Muscle layer of duodenum (tissue), 2 donors: ENCODE results near the gene CFAP77.

ENCODE experiments used
- H3K27ac ChIP-seq: one replicate; pipeline ENCODE4 v1.7.0; 2013; ENCODE audit warnings: mild to moderate bottlenecking, low read length
- H3K27me3 ChIP-seq: one replicate; pipeline ENCODE4 v1.7.0; 2013; ENCODE audit warnings: low read depth, mild to moderate bottlenecking, control low read depth, low read length
- H3K36me3 ChIP-seq, 2 donors: one replicate each; pipeline ENCODE4 v1.7.0; 2013; ENCODE audit warnings: low read length in 2 of 2, control low read depth in 1 of 2, mild to moderate bottlenecking in 1 of 2; ENCODE audit not compliant: insufficient read depth in 2 of 2, control insufficient read depth in 1 of 2
- H3K4me1 ChIP-seq, 2 donors: one replicate each; pipeline ENCODE4 v1.7.0; 2013; ENCODE audit warnings: low read length in 2 of 2, mild to moderate bottlenecking in 2 of 2, control low read depth in 1 of 2, moderate library complexity in 1 of 2; ENCODE audit not compliant: insufficient read depth in 2 of 2, control insufficient read depth in 1 of 2
- H3K4me3 ChIP-seq, 2 donors: one replicate each; pipeline ENCODE4 v1.7.0; 2013; ENCODE audit warnings: low read length in 2 of 2, low read depth in 1 of 2, mild to moderate bottlenecking in 1 of 2
- H3K9me3 ChIP-seq, 2 donors: one replicate each; pipeline ENCODE4 v1.7.0; 2013; ENCODE audit warnings: low read length in 2 of 2, control low read depth in 1 of 2, mild to moderate bottlenecking in 1 of 2; ENCODE audit not compliant: control insufficient read depth in 1 of 2
- donor health status: healthy.

CFAP77 gene

DNA sequence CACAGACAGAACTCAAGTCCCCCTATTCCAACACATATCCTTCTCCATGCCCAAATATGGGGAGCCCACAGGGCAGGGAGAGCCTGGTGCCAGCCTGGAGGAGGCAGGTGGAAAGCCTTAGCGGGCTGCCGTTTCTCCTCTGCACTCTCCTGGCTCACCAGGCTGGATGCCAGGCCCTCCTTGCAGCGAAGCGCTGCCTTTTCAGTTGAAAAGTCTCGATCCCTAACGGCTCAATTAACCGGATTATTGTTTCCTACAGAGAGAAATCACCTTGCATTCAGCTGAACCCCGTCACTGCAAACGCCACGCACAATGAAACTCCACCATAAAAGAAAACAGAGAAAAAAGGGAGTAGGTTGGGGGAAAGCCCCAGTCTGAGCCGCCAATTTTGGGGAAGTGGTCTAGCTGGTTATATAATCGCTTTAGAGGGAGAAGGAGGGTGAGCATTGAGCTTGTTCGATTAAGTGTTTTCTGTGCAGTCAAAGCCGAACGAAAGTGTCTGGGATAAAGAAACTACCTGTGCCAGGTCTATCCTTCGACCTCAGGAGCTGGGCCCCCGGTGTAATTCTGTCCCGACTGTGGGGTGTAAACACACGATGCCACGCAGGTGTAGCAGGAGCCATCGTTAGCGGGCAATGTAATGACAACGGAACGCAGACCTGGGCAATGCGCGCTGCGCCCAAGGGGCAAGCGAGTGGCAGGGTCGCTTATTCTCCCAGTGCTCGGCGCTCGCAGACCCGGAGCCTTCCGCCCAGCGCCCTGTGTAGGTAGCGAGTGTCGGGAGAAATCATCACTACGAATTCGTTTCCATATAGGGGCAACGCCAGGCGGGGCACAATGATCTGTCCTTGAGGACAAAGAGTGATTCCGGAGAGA is 176.2 kb downstream of the CFAP77 start:
- Histone ChIP-seq H3K9me3 (no peaks in the 10 kb centered on the region), H3K4me3 (no peak overlapping the region), H3K4me1 (peaks cover 0 to 29% of the 10 kb centered on the region in 2 donors), H3K27me3 (peaks cover 78% of the 10 kb centered on the region), H3K36me3 (no peaks in the 10 kb centered on the region), H3K27ac (no peak overlapping the region)

DNA sequence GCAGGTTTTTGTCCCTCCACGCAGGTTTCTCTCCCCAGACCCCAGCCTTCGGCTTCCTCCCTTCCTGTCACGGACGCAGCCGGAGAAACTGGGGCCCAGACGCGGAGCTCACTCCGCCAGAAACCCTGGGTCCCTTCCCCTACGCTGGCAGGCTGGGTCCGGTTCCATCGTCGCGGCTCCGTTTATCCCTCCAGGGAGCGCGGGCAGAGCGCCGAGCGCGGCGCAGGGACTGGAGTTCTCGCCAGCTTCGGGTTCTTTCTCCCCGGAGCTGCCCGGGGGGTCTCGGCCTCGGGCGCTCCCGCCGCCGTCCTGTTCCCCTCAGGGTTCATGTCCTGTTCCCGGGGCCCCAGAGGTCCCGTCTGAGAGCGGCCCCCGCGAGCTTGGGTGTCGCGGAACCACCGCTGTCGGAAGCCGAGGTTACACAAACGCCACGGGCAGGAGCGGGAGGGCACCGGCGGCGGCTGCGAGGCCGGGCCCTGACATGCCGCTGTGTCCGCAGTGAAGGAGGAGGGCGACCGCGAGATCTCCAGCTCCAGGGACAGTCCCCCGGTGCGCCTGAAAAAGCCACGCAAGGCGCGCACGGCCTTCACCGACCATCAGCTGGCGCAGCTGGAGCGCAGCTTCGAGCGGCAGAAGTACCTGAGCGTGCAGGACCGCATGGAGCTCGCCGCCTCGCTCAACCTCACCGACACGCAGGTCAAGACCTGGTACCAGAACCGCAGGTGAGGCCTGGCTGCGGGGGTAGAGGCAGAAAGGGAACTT is 177.0 kb downstream of the CFAP77 start:
- H3K36me3 ChIP-seq: no peaks in the 10 kb centered on the region
- H3K9me3 ChIP-seq: no peaks in the 10 kb centered on the region
- H3K4me3 ChIP-seq: no peak overlapping the region
- peaks cover 0 to 23% of the 10 kb centered on the region in 2 donors for H3K4me1 ChIP-seq
- peaks cover 79% of the 10 kb centered on the region for H3K27me3 ChIP-seq
- no peak overlapping the region for H3K27ac ChIP-seq

DNA sequence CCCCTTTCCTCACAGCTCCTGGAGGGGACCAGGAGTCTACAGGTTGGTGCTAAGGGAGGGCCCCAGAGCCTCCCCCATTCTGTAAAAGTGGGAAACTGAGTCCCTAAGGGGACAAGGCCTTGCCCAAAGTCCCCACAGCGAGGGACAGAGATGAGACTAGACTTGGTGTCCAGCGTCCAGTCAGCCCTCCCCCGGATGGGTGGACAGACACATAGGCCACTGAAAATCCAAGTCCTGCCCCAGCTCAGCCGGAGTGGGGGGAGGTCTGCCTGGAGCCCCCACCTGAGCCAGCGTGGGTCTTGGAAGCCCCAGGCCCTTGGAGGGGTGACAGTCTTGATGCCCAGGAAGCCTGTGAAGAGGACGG is 177.6 kb downstream of the CFAP77 start:
- H3K27me3 ChIP-seq: peaks cover 79% of the 10 kb centered on the region
- H3K27ac ChIP-seq: no peak overlapping the region
- no peaks in the 10 kb centered on the region for H3K36me3 ChIP-seq
- H3K4me3 ChIP-seq: no peak overlapping the region
- H3K9me3 ChIP-seq: no peaks in the 10 kb centered on the region
- H3K4me1 ChIP-seq: peaks cover 0 to 17% of the 10 kb centered on the region in 2 donors

DNA sequence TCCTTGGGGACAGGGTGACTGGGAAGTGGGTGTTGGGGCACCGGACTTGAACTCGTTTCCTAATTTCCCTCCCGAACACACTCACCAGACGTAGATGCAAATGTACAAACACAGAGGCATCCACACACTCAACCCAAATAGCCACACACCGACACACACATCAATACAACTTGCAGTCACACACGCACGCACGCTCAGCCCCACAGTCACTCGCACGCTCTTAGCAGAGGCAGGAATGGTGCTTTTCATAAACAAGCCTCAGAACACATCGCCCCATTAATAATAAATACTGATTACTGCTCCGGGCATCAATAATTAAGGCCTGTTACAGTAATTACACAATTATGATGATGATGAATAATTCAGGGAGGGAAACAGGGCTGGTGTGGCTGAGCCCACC is 178.1 kb downstream of the CFAP77 start:
- peaks cover 75% of the 10 kb centered on the region for H3K27me3 ChIP-seq

DNA sequence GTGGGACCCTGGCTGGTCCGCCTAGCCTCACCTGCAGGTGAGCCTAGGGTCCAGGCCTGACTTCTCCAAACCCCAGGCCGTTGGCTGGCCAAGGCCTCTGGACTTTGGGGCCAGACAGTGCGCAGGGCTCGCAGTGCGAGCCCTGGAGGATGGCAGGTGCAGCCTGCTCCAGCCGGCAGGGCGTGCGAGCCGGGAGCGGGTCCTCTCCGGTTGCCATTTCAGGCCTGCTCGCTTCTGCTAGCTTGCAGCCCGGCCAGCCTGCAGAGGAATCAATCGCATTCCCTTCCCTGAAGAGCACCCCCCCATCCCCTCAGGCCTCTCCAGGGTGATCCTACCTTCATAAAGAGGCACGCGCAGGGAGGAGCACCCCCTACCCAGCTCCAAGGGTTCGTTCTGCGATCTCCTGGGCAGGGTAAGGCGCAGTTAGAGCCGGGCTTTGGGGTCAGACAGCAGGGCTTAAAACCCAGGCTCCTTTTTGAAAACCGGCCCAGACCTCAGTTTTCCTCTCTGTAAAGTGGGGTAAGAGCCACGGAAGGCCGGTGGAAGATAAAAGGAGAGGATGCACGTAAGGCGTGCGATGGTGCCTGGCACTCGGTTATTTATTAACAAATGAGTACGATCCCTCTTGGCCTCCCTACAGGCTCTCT is 178.6 kb downstream of the CFAP77 start:
- peaks cover 0 to 17% of the 10 kb centered on the region in 2 donors for H3K4me1 ChIP-seq
- peaks cover 70% of the 10 kb centered on the region for H3K27me3 ChIP-seq
- peaks cover 0 to 3% of the 10 kb centered on the region in 2 donors for H3K36me3 ChIP-seq
- H3K4me3 ChIP-seq: no peak overlapping the region
- no peaks in the 10 kb centered on the region for H3K9me3 ChIP-seq
- H3K27ac ChIP-seq: no peak overlapping the region

More for the DNA sequence above, 178.1 kb downstream of the CFAP77 start:
- no peak overlapping the region for H3K27ac ChIP-seq
- H3K9me3 ChIP-seq: no peaks in the 10 kb centered on the region
- peaks cover 0 to 2% of the 10 kb centered on the region in 2 donors for H3K36me3 ChIP-seq
- peaks cover 0 to 17% of the 10 kb centered on the region in 2 donors for H3K4me1 ChIP-seq
- no peak overlapping the region for H3K4me3 ChIP-seq

DNA sequence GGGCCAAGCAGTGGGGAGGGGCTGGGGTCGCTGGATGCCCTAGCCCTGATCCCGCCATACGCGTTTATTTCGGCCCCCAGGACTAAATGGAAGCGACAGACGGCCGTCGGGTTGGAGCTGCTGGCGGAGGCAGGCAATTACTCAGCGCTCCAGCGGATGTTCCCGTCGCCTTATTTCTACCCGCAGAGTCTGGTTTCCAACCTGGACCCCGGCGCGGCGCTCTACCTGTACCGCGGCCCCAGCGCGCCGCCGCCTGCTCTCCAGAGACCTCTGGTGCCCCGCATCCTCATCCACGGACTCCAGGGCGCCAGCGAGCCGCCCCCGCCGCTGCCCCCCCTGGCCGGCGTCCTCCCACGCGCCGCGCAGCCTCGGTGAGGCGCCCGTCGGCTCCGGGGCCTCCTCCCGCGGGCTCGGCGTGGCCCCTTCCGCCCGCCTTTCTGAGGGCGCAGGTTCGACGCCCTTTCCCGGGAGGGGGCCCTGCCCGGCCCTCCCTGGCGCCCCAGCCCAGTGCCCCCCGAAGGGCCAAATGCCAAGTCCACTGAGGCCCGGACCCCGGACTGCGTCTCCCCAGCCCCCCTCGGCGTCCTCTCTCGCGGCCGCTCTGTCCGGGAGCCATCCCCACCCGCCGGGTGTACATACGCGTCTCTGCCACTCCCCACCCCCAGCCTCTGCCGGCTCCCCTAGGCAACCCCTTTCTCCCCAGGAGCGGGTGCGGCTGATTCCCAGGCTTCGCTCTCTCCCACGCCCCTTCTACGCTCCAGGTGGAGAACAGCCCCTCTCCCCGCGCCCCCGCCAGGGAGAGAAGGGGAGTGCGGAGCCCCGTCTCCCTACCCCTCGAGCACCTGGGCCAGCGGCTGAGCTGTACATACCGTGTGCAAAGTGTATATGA is 179.4 kb downstream of the CFAP77 start:
- Histone ChIP-seq H3K27ac (no peak overlapping the region), H3K36me3 (peaks cover 3 to 4% of the 10 kb centered on the region in 2 donors), H3K4me1 (peaks cover 0 to 17% of the 10 kb centered on the region in 2 donors), H3K4me3 (no peak overlapping the region), H3K27me3 (peaks cover 64% of the 10 kb centered on the region), H3K9me3 (no peaks in the 10 kb centered on the region)

DNA sequence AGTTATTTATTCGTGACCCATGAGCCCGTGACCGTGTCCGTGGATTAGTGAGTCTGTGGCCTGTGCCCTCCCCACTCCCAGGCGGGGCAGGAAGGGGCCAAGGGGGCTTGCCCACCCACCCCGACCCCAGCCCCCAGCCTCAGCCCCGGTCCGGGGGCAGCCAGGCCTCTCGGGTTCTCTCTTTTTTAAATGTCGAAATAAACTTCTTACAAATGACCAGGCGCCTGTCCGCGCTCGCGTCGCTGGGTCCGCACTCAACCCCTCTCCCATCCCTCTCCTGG is 180.0 kb downstream of the CFAP77 start:
- Histone ChIP-seq H3K36me3 (peaks cover 3 to 10% of the 10 kb centered on the region in 2 donors), H3K4me3 (no peak overlapping the region), H3K27ac (no peak overlapping the region), H3K9me3 (no peaks in the 10 kb centered on the region), H3K4me1 (peaks cover 0 to 17% of the 10 kb centered on the region in 2 donors), H3K27me3 (peaks cover 58% of the 10 kb centered on the region)

DNA sequence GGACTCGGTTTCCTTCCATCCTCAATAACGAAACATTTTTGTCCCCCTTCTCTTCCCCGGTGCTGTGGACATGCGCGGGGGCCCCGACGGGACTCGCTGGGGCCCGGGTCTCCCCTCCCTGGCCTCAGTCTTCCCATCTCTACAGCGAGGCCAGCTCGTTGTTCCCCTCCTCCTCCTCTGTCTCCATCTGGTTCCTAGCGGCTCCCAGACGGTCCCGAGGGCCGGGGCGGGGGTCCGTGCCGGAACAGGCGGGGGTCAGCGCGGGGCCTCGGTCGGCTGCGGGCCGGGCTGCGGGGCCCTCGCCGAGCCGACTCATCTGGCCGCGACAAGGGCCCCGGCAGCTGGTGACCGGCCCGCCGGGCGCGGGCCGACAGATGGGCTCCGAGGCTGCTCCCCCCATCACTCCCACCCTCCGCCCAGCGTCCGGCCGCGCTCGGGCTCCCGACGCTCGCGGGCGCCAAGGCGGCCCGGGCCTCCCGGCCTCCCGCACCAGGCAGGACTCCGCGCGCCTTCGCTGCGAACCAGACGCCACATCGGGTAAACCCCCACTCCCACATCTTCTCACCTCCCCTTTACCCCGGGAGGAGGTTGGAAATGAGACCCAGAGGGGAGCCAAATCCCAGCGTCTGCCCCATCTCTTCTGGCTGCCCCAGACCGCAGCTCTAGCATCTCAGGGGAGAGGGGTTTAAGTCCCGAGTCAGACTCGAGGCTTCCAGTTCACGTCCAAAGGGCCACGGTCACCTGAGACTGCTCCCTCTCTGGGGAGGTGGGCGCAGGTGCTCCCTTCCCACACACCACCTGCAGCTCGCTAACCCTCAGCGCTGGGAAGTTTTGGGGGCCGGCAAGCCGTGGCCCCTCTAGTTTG is 180.5 kb downstream of the CFAP77 start:
- H3K4me1 ChIP-seq: peaks cover 0 to 17% of the 10 kb centered on the region in 2 donors
- H3K27me3 ChIP-seq: peaks cover 54% of the 10 kb centered on the region
- no peaks in the 10 kb centered on the region for H3K9me3 ChIP-seq
- H3K27ac ChIP-seq: no peak overlapping the region
- no peak overlapping the region for H3K4me3 ChIP-seq
- peaks cover 3 to 13% of the 10 kb centered on the region in 2 donors for H3K36me3 ChIP-seq

DNA sequence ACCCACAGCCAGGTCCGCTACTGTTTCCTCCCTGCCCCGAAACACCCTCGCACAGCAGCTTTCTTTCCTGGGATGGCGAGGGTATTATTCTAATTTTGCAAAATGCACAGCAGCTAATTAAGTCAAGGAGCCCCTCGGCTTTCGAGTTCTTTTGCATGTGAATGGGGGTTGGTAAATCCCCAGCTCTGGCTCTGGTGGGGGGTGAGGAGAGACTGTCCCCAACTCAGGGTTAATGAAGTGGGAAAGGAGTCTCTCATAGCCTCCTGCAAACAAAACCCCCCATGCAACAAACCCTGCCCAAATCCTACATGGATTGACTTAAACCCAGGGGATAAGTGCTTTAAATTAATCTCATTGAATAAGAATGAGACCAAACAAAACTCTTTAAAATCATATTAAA is 181.2 kb downstream of the CFAP77 start:
- Histone ChIP-seq H3K4me3 (no peak overlapping the region), H3K27me3 (peaks cover 47% of the 10 kb centered on the region), H3K4me1 (peaks cover 0 to 17% of the 10 kb centered on the region in 2 donors), H3K36me3 (peaks cover 3 to 14% of the 10 kb centered on the region in 2 donors), H3K27ac (no peak overlapping the region), H3K9me3 (no peaks in the 10 kb centered on the region)

DNA sequence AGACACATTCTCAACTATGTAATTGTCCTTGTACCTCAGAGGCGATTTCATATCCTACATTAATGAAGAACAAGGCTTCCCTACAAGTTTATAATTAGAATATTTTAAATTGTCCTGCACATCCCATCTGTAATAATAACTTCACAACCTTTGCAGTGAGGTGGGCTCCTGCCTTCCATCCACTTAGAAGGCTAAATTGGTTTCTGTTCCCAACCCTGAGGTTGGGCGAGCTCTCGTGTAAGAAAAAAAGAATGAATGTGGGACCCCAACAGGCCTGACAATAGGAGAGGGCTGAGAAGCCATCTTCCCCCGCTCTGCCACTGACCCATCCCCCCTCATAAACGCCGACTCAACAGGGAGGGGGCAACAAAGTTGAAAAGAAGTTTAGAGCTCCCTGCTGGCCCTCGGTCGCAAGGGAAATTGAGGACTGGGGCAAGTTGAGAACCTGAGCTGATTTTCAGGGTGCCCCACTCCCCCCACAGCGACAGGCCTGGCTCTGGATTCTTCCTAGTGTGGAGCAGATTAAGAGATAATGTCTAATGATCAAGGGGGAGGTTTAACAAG is 181.8 kb downstream of the CFAP77 start:
- Histone ChIP-seq H3K4me1 (peaks cover 0 to 16% of the 10 kb centered on the region in 2 donors), H3K9me3 (no peaks in the 10 kb centered on the region), H3K27me3 (peaks cover 41% of the 10 kb centered on the region), H3K36me3 (peaks cover 3 to 18% of the 10 kb centered on the region in 2 donors), H3K4me3 (no peak overlapping the region), H3K27ac (no peak overlapping the region)
